Breast epithelium (tissue), 3 donors: ENCODE measurements around the gene NRXN3.

Source experiments
- POLR2A ChIP-seq: fragments of 450-650 bp; IDR thresholded peaks from one replicate; pipeline ENCODE4 v1.6.1; 2016; ENCODE audit warnings: antibody characterized with exemption, mild to moderate bottlenecking, moderate library complexity
- POLR2AphosphoS5 ChIP-seq, 3 donors: sonication (generic); formaldehyde crosslinking; IDR thresholded peaks; one replicate each; pipeline ENCODE4 v1.6.1; 2017; ENCODE audit warnings: antibody characterized with exemption in 3 of 3

DNA sequence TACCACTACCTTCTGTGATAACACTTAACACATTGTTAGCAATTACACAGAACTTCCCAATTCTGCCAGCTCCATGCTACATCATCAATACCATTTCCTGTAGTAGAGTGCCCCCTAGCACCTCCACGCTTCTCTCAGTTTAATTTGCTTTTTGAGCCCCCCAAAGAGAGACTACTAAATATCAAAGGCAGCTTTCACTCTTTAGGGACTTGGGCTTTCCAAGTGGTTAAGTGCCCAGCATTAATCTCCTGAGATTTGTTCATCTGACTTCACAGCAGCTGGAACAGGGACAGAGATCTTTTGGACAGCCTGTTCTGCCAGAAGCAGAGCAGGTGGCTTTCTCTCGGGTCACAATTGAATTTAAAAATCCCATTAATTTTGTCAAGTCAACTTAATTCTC lies 1086.2 kb downstream of the NRXN3 start:
- no peak for TF ChIP-seq POLR2AphosphoS5 (IDR thresholded peaks at IDR 0.05)
- no peak for TF ChIP-seq POLR2A
